Activated T-helper 1 cell treated with Interleukin-2 at 50 U/mL for 16 hours (primary cell): Measurements from ENCODE around the gene ASCC3.
"Not testable (repeated sequence)": the region's sequence is repeated elsewhere in the genome, so short reads cannot be mapped to it uniquely, and the experiment has no call there.

Experiments
- DNase-seq: peaks from one replicate; pipeline ENCODE4 v3.0.0-alpha.2; 2020; ENCODE audit warnings: low read depth

ASCC3 gene

GRCh38 chr6:100808638-100809275, 72.4 kb downstream of the ASCC3 start:
- no peak for DNase-seq

DNA sequence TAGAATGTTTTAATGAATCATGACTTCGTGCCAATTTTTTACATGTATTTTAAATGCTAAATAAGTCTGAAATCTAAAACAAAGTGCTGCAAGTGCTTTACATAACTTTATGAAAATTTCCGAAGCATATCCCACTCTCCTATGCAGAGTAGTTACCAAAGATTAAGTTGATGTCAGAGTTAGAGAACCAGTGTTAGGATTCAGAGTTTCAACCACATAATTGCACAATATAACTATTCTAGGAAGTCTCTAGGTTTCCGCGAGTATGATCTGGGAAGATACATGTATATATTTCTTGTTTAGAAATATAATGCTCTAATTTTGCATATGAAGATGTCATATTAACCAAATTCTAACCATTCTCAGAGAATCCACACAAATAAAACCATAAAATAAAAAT, 74.8 kb downstream of the ASCC3 start:
- DNase-seq = no peak

DNA sequence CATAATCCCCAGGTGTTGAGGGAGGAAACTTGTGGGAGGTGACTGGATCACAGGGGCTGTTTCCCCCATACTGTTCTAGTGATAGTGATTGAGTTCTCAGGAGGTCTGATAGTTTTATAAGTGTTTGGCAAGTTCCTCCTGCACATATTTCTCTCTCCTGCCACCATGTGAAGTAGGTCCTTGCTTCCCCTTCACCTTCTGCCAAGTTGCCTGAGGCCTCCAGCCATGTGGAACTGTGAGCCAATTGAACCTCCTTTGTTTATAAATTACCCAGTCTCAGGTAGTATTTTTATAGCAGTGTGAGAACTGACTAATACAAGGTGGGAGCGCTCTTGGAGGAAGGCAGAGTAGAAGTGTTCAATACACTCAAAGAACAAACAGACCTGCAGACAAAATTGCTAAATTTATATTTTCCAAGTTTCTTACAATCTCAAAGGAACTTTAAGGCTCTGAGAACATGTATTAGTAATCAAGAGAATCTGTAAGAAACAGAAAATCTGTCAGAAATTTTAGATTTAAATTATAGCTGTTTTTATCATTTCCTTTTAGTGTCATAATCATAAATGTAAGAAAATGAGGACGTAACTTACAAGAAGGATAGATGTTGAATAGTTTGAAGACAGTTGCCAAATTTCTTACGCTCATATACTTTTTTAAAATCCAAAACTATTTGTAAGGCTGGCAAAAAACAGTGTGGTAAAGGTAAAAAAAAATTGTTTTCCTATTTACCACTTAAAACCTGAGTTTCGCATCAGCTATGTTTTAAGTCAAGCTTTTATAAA, 77.7 kb downstream of the ASCC3 start:
- DNase-seq = no peak

DNA sequence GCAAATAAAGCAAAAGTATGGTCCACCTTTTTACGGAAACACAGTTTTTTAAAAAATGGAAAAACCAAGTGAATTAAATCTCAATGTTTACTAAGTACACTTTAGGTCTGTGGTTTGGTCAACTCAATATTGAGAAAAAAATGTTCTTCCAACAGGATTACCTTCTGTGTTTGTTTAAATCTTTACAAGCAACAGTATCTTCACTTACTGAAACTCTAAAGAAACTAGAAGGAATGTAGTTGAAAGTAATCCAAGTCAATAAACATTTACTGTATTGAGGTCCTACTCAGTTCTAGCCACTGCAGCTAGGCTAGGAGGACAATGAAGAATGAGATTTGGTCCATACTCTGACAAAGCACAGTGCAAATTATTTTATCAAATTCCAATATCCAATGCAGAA, 80.1 kb downstream of the ASCC3 start:
- no peak for DNase-seq

- no peak for DNase-seq
Measured at GRCh38 chr6:100796049-100796823, 84.9 kb downstream of the ASCC3 start.

DNA sequence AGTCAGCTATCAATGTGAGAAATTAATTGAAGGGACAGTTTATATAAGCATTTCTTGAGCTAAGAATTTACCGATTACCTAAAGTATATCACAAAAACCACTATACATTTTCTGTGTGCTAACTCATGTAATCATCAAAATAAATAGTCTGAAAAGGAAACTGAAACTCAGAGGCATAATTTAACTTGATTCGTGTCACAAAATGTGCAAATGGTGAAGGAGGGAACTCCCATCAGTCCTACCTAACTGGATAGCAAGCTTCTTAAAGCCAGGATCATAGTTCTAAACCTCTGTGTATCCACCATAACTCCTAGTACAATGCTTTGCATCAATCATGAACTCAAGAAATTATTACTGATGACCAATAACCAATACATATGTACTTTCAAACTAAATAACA, 91.0 kb downstream of the ASCC3 start:
- no peak for DNase-seq

DNA sequence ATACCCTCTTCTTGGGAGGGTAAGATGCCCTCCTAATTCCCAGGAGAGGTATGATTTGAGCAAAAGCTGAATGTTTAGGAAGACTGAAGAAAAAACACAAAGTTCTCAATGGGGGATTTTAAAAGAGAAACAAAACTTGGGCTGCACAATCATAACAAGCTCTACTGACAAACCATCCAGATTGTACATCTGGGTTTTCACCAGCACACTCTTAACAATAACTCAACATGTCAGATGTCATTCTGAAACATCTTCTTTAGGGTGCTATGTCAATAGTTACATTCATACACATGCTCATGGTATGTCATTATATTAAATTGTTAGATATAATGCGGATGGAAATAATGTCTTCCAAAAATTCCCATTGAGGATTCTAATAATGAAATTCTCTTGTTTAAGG, 95.1 kb downstream of the ASCC3 start:
- no peak for DNase-seq

DNA sequence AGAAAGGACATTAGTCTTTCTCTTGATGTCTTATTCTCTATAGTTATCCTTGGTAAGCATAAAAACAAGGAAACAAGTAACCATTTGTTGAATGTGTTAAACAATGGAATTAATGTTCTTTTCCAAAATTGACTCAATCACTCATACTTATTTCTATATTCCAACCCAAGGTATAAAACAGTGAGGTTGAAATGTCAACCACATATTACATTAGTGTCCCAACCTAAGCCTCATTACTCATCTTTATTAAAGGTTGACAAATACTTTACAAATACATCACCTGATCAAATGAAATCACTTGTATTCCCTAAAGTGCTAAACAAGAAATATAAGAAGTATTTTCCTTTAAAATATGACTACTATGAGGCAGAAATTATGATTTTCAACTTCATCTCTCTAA, 100.5 kb downstream of the ASCC3 start:
- DNase-seq = no peak

DNA sequence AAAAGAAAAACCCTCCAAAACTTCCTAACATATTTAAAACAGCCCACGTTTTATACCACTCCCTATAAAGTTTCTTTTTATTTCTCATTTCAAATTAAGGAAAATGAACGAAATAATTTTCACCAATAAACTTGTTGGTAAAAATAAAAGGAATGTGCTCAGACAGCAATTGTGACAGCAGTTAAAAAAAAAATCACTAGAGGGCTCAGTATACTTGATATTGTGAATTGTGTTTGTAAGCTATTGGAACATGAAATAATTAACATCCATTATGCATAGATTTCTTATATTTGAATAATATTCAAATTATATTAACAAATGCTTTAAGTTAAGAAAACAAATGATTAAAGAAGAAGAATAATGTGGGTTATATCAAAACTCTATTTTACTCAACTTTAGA, 105.5 kb downstream of the ASCC3 start:
- no peak for DNase-seq

DNA sequence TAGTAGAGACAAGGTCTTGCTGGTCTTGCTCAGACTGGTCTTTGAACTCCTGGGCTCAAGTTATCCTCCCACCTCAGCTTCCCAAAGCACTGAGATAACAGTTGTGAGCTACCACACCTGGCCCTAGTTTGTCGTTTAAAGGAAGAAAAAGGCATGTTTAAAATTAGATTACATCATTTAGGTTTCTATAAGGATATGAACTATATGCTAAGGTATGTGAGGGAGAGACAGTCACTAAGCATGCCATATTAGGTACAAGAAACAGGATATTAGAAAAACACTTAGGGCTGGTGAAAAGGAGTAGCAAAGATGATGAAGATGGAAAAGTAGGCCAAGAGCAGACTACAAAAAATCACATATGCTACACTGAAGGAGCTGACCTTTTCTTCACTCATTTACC, 106.4 kb downstream of the ASCC3 start:
- no peak for DNase-seq

- no peak for DNase-seq
Measured at GRCh38 chr6:100768816-100769351, 112.2 kb downstream of the ASCC3 start.

GRCh38 chr6:100763617-100764241, 117.4 kb downstream of the ASCC3 start:
- DNase-seq = no peak

- no peak for DNase-seq
Measured at GRCh38 chr6:100761841-100762240, 119.3 kb downstream of the ASCC3 start.

DNA sequence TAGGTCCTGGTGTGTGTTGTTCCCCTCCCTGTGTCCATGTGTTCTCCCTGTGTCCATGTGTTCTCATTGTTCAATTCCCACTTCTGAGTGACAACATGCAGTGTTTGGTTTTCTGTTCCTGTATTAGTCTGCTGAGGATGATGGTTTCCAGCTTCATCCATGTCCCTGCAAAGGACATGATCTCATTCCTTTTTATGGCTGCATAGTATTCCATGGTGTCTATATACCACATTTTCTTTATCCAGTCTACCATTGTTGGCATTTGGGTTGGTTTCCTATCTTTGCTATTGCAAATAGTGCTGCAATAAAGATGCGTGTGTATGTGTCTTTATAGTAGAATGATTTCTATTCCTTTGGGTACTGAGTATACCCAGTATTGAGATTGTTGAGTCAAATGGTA, 122.7 kb downstream of the ASCC3 start:
- DNase-seq = not testable (repeated sequence)

GRCh38 chr6:100753421-100753820, 127.7 kb downstream of the ASCC3 start:
- no peak for DNase-seq

GRCh38 chr6:100751590-100751989, 129.5 kb downstream of the ASCC3 start:
- DNase-seq = no peak

- no peak for DNase-seq
Measured at GRCh38 chr6:100745419-100746041, 135.6 kb downstream of the ASCC3 start.

- no peak for DNase-seq
Measured at GRCh38 chr6:100740439-100740838, 140.7 kb downstream of the ASCC3 start.

- DNase-seq = not testable (repeated sequence)
Measured at GRCh38 chr6:100737720-100738119, 143.4 kb downstream of the ASCC3 start.

GRCh38 chr6:100731411-100731810, 149.7 kb downstream of the ASCC3 start:
- DNase-seq = no peak
